ENCODE results near the gene CDC25B. TPM values are rescaled to one million over a fixed set of nuclear protein-coding genes. Genes with fewer than 3 reads are reported as not detected.

The CDC25B gene
- total and polyA plus RNA-seq, 10 of the 15 experiments (the other 5 are each of a cell fraction or from before 2014, with no cell fraction given): 4.6 to 58.8 (median 24.6) TPM

GRCh38 chr20:3820048-3820900, 24.2 kb downstream of the CDC25B start, which contains the start of gene AP5S1 (continued):
- TF ChIP-seq ZNF592 (IDR thresholded peaks at IDR 0.05) (peak; percentile 84), BCL3 (IDR thresholded peaks at IDR 0.05; ENCODE audit: borderline replicate concordance, insufficient read depth, low read depth, low read length, poor library complexity, severe bottlenecking) (peak; percentile 5), IRF5 (IDR thresholded peaks at IDR 0.05; ENCODE audit: borderline replicate concordance) (no peak), YY1 (IDR thresholded peaks at IDR 0.05; ENCODE audit: low read depth, low read length) (peak; percentile 98), NFIC (IDR thresholded peaks at IDR 0.05; ENCODE audit: low read depth, low read length) (no peak), FOS (IDR thresholded peaks at IDR 0.05; ENCODE audit: borderline replicate concordance, extremely low read depth, insufficient read length) (no peak), TBL1XR1 (IDR thresholded peaks at IDR 0.05; ENCODE audit: low read depth, low read length) (no peak), CREM (IDR thresholded peaks at IDR 0.05; ENCODE audit: low read depth) (peak; percentile 100), GATAD2B (conservative IDR thresholded peaks at IDR 0.05; ENCODE audit: low read depth) (peak; percentile 97), POLR2A (IDR thresholded peaks at IDR 0.05; ENCODE audit: low read depth, low read length) (peak; percentile 92), MXI1 (IDR thresholded peaks at IDR 0.05; ENCODE audit: low read depth, low read length) (no peak; the same call in 1 of the 2 replicates), ZNF217 (IDR thresholded peaks at IDR 0.05) (peak; percentile 83), PRDM15 (CRISPR knock-in tag; IDR thresholded peaks at IDR 0.05) (no peak)
- TF ChIP-seq, protein P1, sequence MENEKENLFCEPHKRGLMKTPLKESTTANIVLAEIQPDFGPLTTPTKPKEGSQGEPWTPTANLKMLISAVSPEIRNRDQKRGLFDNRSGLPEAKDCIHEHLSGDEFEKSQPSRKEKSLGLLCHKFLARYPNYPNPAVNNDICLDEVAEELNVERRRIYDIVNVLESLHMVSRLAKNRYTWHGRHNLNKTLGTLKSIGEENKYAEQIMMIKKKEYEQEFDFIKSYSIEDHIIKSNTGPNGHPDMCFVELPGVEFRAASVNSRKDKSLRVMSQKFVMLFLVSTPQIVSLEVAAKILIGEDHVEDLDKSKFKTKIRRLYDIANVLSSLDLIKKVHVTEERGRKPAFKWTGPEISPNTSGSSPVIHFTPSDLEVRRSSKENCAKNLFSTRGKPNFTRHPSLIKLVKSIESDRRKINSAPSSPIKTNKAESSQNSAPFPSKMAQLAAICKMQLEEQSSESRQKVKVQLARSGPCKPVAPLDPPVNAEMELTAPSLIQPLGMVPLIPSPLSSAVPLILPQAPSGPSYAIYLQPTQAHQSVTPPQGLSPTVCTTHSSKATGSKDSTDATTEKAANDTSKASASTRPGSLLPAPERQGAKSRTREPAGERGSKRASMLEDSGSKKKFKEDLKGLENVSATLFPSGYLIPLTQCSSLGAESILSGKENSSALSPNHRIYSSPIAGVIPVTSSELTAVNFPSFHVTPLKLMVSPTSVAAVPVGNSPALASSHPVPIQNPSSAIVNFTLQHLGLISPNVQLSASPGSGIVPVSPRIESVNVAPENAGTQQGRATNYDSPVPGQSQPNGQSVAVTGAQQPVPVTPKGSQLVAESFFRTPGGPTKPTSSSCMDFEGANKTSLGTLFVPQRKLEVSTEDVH (IDR thresholded peaks at IDR 0.05; ENCODE audit: low read depth, partially characterized antibody): peak; percentile 76

Data from GM12878 (cell line).